WTC11 (cell line): Measurements from ENCODE around the gene ADAM19. TPM values are rescaled to one million over a fixed set of nuclear protein-coding genes. Genes with fewer than 3 reads are reported as not detected.

ENCODE experiments used
- ATAC-seq: fragments of 200-7000 bp; cut with Tn5 transposase; 2 replicates; pipeline ENCODE4 v1.10.0; 2021; ENCODE audit warnings: mild to moderate bottlenecking, moderate library complexity
- CTCF ChIA-PET: fragments of 300-600 bp; sonication (Branson Sonifier 250); formaldehyde crosslinking; loops from one replicate; lab custom pipeline; 2021; ENCODE audit warnings: antibody characterized with exemption; lab: Charles Lee
- POLR2A ChIA-PET: fragments of 350-600 bp; sonication (Branson Sonifier 250); formaldehyde crosslinking; loops from one replicate; lab custom pipeline; 2021; ENCODE audit warnings: antibody characterized with exemption; lab: Charles Lee
- DNase-seq: peaks from one replicate; pipeline ENCODE4 v3.0.0; 2021; ENCODE audit warnings: low spot score
- H3K27ac Mint-ChIP-seq: 2 replicates; pipeline ENCODE4 v1.8.0; 2021; ENCODE audit warnings: mixed read lengths
- H3K27me3 Mint-ChIP-seq: 2 replicates; pipeline ENCODE4 v1.8.0; 2021; ENCODE audit warnings: low read depth, mild to moderate bottlenecking, moderate library complexity, mixed read lengths
- H3K36me3 Mint-ChIP-seq: 2 replicates; pipeline ENCODE4 v1.8.0; 2021; ENCODE audit warnings: mixed read lengths
- H3K4me1 Mint-ChIP-seq: 2 replicates; pipeline ENCODE4 v1.8.0; 2022; ENCODE audit warnings: mixed read lengths
- H3K4me3 Mint-ChIP-seq: 2 replicates; pipeline ENCODE4 v1.8.0; 2021; ENCODE audit warnings: mild to moderate bottlenecking, moderate library complexity, mixed read lengths
- H3K9me3 Mint-ChIP-seq: 2 replicates; pipeline ENCODE4 v1.8.0; 2021; ENCODE audit warnings: mixed read lengths
- CBFB ChIP-seq: sonication (generic); formaldehyde crosslinking; IDR thresholded peaks from 2 replicates; pipeline ENCODE4 v1.8.1; 2022; ENCODE audit warnings: mild to moderate bottlenecking, low read depth, missing genetic modification reagents
- CREB1 ChIP-seq: sonication (generic); formaldehyde crosslinking; IDR thresholded peaks from 2 replicates; pipeline ENCODE4 v1.8.0; 2023; ENCODE audit warnings: mild to moderate bottlenecking, missing genetic modification reagents
- FOXK1 ChIP-seq: sonication (generic); formaldehyde crosslinking; IDR thresholded peaks from 2 replicates; pipeline ENCODE4 v1.8.0; 2022; ENCODE audit warnings: mild to moderate bottlenecking, moderate library complexity, missing genetic modification reagents
- FOXP1 ChIP-seq: sonication (generic); formaldehyde crosslinking; IDR thresholded peaks from 2 replicates; pipeline ENCODE4 v1.8.0; 2022; ENCODE audit warnings: missing genetic modification reagents, mild to moderate bottlenecking, moderate library complexity, borderline replicate concordance
- GABPB1 ChIP-seq: sonication (generic); formaldehyde crosslinking; IDR thresholded peaks from 2 replicates; pipeline ENCODE4 v1.8.1; 2023; ENCODE audit warnings: mild to moderate bottlenecking, missing genetic modification reagents
- GRHL2 ChIP-seq: fragments of 250-450 bp; sonication (Bioruptor Pico); IDR thresholded peaks from 2 replicates; pipeline ENCODE4 v1.8.0; 2022; ENCODE audit warnings: mild to moderate bottlenecking, moderate library complexity; ENCODE audit not compliant: insufficient replicate concordance, severe bottlenecking
- HMGA2 ChIP-seq: fragments of 250-450 bp; sonication (Bioruptor Pico); IDR thresholded peaks from 2 replicates; pipeline ENCODE4 v1.4.0; 2021; ENCODE audit warnings: mild to moderate bottlenecking, moderate library complexity
- NR1H2 ChIP-seq: sonication (generic); formaldehyde crosslinking; IDR thresholded peaks from 2 replicates; pipeline ENCODE4 v1.9.0; 2021; ENCODE audit warnings: mild to moderate bottlenecking, moderate library complexity, missing genetic modification reagents
- NR3C1 ChIP-seq: sonication (generic); formaldehyde crosslinking; conservative IDR thresholded peaks from 2 replicates; pipeline ENCODE4 v1.8.1; 2023; ENCODE audit warnings: low read depth, mild to moderate bottlenecking, missing genetic modification reagents
- PRRX2 ChIP-seq: fragments of 250-450 bp; sonication (Bioruptor Pico); IDR thresholded peaks from 2 replicates; pipeline ENCODE4 v1.8.0; 2021; ENCODE audit warnings: mild to moderate bottlenecking
- SMAD3 ChIP-seq: sonication (generic); formaldehyde crosslinking; IDR thresholded peaks from 2 replicates; pipeline ENCODE4 v1.8.0; 2022; ENCODE audit warnings: missing genetic modification reagents, mild to moderate bottlenecking, borderline replicate concordance
- ZNF121 ChIP-seq: sonication (generic); formaldehyde crosslinking; IDR thresholded peaks from 2 replicates; pipeline ENCODE4 v1.8.0; 2023; ENCODE audit warnings: missing genetic modification reagents
- ZNF263 ChIP-seq: sonication (generic); formaldehyde crosslinking; IDR thresholded peaks from 2 replicates; pipeline ENCODE4 v1.8.1; 2022; ENCODE audit warnings: low read depth, mild to moderate bottlenecking, moderate library complexity, missing genetic modification reagents
- ZNF671 ChIP-seq: fragments of 250-450 bp; sonication (Bioruptor Pico); IDR thresholded peaks from 2 replicates; pipeline ENCODE4 v1.8.0; 2021; ENCODE audit warnings: mild to moderate bottlenecking
- total RNA-seq: library from RNA; stranded (reverse); gene quantifications from 3 replicates; pipeline ENCODE4 v1.2.3, GENCODE V29; 2021
- TF ChIP-seq, protein P1 (sequence below): sonication (generic); formaldehyde crosslinking; IDR thresholded peaks from 2 replicates; pipeline ENCODE4 v1.8.0; 2022; ENCODE audit warnings: mild to moderate bottlenecking, missing genetic modification reagents
- TF ChIP-seq, protein P2 (sequence below): sonication (generic); formaldehyde crosslinking; IDR thresholded peaks from 2 replicates; pipeline ENCODE4 v1.8.1; 2023; ENCODE audit warnings: mild to moderate bottlenecking, missing genetic modification reagents, moderate library complexity
- TF ChIP-seq, protein P3 (sequence below): sonication (generic); formaldehyde crosslinking; IDR thresholded peaks from 2 replicates; pipeline ENCODE4 v1.8.1; 2023; ENCODE audit warnings: mild to moderate bottlenecking, missing genetic modification reagents, borderline replicate concordance
- TF ChIP-seq, protein P4 (sequence below): sonication (generic); formaldehyde crosslinking; IDR thresholded peaks from 2 replicates; pipeline ENCODE4 v1.8.1; 2023; ENCODE audit warnings: mild to moderate bottlenecking, missing genetic modification reagents
- TF ChIP-seq, protein P5 (sequence below): fragments of 250-450 bp; sonication (Bioruptor Pico); IDR thresholded peaks from 2 replicates; pipeline ENCODE4 v2.1.2; 2022; ENCODE audit warnings: mild to moderate bottlenecking, moderate library complexity

The ADAM19 gene
- total RNA-seq, 1 experiment from 2014 or later: 28.6 TPM

DNA sequence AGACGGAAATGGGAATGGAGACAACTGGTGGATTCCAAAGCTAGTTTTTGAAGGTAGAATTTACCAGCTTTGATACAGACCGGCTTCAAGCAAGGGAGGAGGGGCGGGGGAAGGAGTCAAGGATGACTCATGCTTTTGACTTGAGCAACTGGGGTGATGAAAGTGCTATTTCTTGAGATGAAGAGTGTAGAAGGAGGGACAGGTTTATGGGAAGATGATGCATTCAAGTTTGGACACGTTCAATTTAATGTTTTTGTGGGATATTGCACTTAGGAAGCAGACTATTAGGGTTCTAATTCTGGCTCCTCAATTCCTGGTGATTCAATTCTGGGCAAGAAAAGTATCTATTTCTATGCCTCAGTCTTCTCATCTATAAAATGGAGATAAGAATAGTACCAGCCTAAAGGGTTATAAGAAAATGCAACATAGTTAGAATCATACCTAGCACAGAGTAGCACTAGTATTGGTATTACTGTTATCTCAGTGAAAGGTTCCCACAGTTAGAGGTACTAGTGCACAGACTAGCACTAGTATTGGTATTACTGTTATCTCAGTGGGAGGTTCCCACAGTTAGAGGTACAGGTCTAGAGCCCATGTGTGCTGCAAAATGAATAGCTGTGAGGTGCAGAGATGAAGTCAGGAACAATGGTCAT is 110.9 kb downstream of the ADAM19 start:
- H3K27me3 Mint-ChIP-seq: peaks cover 37% of the 10 kb centered on the region
- TF ChIP-seq, protein P1, sequence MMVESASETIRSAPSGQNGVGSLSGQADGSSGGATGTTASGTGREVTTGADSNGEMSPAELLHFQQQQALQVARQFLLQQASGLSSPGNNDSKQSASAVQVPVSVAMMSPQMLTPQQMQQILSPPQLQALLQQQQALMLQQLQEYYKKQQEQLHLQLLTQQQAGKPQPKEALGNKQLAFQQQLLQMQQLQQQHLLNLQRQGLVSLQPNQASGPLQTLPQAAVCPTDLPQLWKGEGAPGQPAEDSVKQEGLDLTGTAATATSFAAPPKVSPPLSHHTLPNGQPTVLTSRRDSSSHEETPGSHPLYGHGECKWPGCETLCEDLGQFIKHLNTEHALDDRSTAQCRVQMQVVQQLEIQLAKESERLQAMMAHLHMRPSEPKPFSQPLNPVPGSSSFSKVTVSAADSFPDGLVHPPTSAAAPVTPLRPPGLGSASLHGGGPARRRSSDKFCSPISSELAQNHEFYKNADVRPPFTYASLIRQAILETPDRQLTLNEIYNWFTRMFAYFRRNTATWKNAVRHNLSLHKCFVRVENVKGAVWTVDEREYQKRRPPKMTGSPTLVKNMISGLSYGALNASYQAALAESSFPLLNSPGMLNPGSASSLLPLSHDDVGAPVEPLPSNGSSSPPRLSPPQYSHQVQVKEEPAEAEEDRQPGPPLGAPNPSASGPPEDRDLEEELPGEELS (CRISPR knock-in tag): no peak
- TF ChIP-seq CREB1 (CRISPR knock-in tag): no peak
- TF ChIP-seq, protein P2, sequence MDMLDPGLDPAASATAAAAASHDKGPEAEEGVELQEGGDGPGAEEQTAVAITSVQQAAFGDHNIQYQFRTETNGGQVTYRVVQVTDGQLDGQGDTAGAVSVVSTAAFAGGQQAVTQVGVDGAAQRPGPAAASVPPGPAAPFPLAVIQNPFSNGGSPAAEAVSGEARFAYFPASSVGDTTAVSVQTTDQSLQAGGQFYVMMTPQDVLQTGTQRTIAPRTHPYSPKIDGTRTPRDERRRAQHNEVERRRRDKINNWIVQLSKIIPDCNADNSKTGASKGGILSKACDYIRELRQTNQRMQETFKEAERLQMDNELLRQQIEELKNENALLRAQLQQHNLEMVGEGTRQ: no peak
- no peak for TF ChIP-seq NR3C1 (CRISPR knock-in tag)
- TF ChIP-seq, protein P3, sequence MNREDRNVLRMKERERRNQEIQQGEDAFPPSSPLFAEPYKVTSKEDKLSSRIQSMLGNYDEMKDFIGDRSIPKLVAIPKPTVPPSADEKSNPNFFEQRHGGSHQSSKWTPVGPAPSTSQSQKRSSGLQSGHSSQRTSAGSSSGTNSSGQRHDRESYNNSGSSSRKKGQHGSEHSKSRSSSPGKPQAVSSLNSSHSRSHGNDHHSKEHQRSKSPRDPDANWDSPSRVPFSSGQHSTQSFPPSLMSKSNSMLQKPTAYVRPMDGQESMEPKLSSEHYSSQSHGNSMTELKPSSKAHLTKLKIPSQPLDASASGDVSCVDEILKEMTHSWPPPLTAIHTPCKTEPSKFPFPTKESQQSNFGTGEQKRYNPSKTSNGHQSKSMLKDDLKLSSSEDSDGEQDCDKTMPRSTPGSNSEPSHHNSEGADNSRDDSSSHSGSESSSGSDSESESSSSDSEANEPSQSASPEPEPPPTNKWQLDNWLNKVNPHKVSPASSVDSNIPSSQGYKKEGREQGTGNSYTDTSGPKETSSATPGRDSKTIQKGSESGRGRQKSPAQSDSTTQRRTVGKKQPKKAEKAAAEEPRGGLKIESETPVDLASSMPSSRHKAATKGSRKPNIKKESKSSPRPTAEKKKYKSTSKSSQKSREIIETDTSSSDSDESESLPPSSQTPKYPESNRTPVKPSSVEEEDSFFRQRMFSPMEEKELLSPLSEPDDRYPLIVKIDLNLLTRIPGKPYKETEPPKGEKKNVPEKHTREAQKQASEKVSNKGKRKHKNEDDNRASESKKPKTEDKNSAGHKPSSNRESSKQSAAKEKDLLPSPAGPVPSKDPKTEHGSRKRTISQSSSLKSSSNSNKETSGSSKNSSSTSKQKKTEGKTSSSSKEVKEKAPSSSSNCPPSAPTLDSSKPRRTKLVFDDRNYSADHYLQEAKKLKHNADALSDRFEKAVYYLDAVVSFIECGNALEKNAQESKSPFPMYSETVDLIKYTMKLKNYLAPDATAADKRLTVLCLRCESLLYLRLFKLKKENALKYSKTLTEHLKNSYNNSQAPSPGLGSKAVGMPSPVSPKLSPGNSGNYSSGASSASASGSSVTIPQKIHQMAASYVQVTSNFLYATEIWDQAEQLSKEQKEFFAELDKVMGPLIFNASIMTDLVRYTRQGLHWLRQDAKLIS (CRISPR knock-in tag): no peak
- no peak for TF ChIP-seq CBFB (CRISPR knock-in tag)
- TF ChIP-seq, protein P4, sequence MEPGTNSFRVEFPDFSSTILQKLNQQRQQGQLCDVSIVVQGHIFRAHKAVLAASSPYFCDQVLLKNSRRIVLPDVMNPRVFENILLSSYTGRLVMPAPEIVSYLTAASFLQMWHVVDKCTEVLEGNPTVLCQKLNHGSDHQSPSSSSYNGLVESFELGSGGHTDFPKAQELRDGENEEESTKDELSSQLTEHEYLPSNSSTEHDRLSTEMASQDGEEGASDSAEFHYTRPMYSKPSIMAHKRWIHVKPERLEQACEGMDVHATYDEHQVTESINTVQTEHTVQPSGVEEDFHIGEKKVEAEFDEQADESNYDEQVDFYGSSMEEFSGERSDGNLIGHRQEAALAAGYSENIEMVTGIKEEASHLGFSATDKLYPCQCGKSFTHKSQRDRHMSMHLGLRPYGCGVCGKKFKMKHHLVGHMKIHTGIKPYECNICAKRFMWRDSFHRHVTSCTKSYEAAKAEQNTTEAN: no peak
- TF ChIP-seq ZNF671: no peak
- no peak for TF ChIP-seq ZNF121 (CRISPR knock-in tag)
- no peak for TF ChIP-seq FOXK1 (CRISPR knock-in tag)
- TF ChIP-seq, all 79 proteins: peak for 0
- Mint-ChIP-seq H3K27ac (no peak overlapping the region), H3K4me3 (no peak overlapping the region), H3K9me3 (no peaks in the 10 kb centered on the region), H3K36me3 (no peaks in the 10 kb centered on the region), H3K4me1 (peaks cover 11% of the 10 kb centered on the region)
- DNase-seq (no peak), ATAC-seq (peak; percentile 13)
- POLR2A ChIA-PET: no interaction called here
- CTCF ChIA-PET: interaction anchor here (1.0 to 1.3 kb wide), 3 partner anchors 15 to 254 kb away, joined by 3 read pairs; no protein-coding TSS in a partner anchor

DNA sequence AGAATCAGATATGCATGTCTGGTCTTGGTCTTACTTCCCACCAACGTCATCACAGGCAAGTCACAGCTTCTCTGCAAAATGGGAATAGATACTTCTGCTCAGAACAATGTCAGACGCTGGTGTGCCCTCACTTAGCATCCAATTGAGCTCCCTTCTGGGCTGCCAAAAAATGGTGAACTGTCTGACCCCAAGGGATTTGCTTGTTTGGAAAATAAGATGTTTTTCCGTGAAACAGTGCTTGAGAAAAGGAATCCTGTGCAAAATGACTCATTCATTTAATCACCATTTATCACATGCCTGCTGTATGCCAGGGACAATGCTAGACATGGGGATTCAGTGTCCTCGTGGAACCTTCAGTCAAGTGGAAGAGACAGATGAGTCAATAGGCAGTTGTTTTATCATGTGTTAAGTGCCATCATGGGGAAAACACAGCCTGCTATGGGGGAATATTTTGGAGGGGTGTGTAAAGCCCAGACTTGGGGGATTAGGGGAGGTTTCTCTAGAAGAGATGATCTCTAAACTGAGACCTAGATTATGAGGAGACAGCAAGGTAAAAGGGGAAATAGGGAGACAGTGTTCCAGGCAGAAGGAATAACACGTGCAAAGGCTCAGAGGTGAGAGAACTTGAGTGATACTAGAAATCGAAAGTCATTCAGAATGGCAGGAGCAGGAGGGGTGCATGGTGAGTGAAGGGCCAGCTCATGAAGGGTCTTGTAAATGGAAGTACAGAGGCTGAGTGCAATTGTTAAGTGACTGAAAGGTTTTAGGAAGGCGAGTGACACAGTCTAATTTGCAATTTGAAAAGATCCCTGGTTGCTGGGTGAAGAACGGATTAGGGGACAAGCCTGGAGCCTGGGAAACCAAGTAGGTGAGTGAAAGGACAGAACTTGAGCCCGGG is 111.7 kb downstream of the ADAM19 start:
- H3K4me3 Mint-ChIP-seq: no peak overlapping the region
- no peak overlapping the region for H3K27ac Mint-ChIP-seq
- ATAC-seq (no peak), DNase-seq (no peak)
- no peaks in the 10 kb centered on the region for H3K9me3 Mint-ChIP-seq
- TF ChIP-seq GRHL2 (CRISPR knock-in tag): no peak
- no peak for TF ChIP-seq GABPB1
- TF ChIP-seq ZNF263 (CRISPR knock-in tag): no peak
- TF ChIP-seq, protein P5, sequence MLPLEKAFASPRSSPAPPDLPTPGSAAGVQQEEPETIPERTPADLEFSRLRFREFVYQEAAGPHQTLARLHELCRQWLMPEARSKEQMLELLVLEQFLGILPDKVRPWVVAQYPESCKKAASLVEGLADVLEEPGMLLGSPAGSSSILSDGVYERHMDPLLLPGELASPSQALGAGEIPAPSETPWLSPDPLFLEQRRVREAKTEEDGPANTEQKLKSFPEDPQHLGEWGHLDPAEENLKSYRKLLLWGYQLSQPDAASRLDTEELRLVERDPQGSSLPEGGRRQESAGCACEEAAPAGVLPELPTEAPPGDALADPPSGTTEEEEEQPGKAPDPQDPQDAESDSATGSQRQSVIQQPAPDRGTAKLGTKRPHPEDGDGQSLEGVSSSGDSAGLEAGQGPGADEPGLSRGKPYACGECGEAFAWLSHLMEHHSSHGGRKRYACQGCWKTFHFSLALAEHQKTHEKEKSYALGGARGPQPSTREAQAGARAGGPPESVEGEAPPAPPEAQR: no peak
- no peak for TF ChIP-seq FOXP1 (CRISPR knock-in tag)
- TF ChIP-seq CBFB (CRISPR knock-in tag): no peak
- no peak for TF ChIP-seq SMAD3 (CRISPR knock-in tag)
- TF ChIP-seq, protein P2: no peak
- TF ChIP-seq PRRX2: no peak
- no peak for TF ChIP-seq NR1H2
- no peak for TF ChIP-seq HMGA2 (CRISPR knock-in tag)
- peaks cover 17% of the 10 kb centered on the region for H3K4me1 Mint-ChIP-seq
- H3K36me3 Mint-ChIP-seq: no peaks in the 10 kb centered on the region
- POLR2A ChIA-PET: no interaction called here
- peaks cover 45% of the 10 kb centered on the region for H3K27me3 Mint-ChIP-seq
- CTCF ChIA-PET: interaction anchor here (1.0 to 7.1 kb wide), 4 partner anchors 7 to 255 kb away, joined by 3 to 57 read pairs (median 4); no protein-coding TSS in a partner anchor
